Vagina (tissue), 2 donors: ENCODE measurements around the gene DNAH8. TPM values are rescaled to one million over a fixed set of nuclear protein-coding genes. Genes with fewer than 3 reads are reported as not detected.

Experiments used
- DNase-seq, 2 donors: peaks; one replicate each; pipeline ENCODE4 v3.0.0-alpha.2; 2017; ENCODE audit errors: extremely low spot score in 2 of 2
- H3K27ac ChIP-seq: fragments of 200-600 bp; sonication (generic); one replicate; pipeline ENCODE4 v1.5.1; 2019
- H3K27me3 ChIP-seq: fragments of 200-600 bp; sonication (generic); one replicate; pipeline ENCODE4 v1.5.1; 2019
- H3K36me3 ChIP-seq, 2 donors: fragments of 200-600 bp; sonication (generic); one replicate each; pipeline ENCODE4 v1.5.1; 2017 to 2019
- H3K4me1 ChIP-seq: fragments of 200-600 bp; sonication (generic); one replicate; pipeline ENCODE4 v1.5.1; 2019
- H3K4me3 ChIP-seq, 2 donors: fragments of 200-600 bp; sonication (generic); 1 replicate in 1 of 2; 2 replicates in 1 of 2; pipeline ENCODE4 v1.5.1; 2016 to 2019
- H3K9me3 ChIP-seq: fragments of 200-600 bp; sonication (generic); one replicate; pipeline ENCODE4 v1.5.1; 2019
- CTCF ChIP-seq, 3 experiments: fragments of 450-650 bp in 2 of 3; fragments of 200-600 bp in 1 of 3; sonication (generic) in 1 of 3; IDR thresholded peaks; one replicate each; pipeline ENCODE4 v1.5.1; 2017 to 2019; ENCODE audit warnings: antibody characterized with exemption in 3 of 3, mild to moderate bottlenecking in 2 of 3, moderate library complexity in 2 of 3
- POLR2A ChIP-seq, 2 donors: fragments of 450-650 bp; IDR thresholded peaks; one replicate each; pipeline ENCODE4 v1.6.1; 2017; ENCODE audit warnings: antibody characterized with exemption in 2 of 2, mild to moderate bottlenecking in 2 of 2, moderate library complexity in 2 of 2
- POLR2AphosphoS5 ChIP-seq, 2 donors: sonication (generic); formaldehyde crosslinking; IDR thresholded peaks; one replicate each; pipeline ENCODE4 v1.9.0; 2017; ENCODE audit warnings: antibody characterized with exemption in 2 of 2, mild to moderate bottlenecking in 2 of 2, low read depth in 1 of 2; ENCODE audit not compliant: insufficient read depth in 1 of 2
- intact Hi-C: fragments of 100-400 bp; cut with DNase I; formaldehyde crosslinking; loops from one replicate; pipeline ENCODE4 v1.15.1; 2023
- total RNA-seq: library from RNA; depleted of rRNA; stranded (reverse); fragments of >200 nt; gene quantifications from one replicate; pipeline ENCODE4 v1.2.3, GENCODE V29; 2016

Gene DNAH8
- total RNA-seq, 1 donor from 2014 or later = not detected

GRCh38 chr6:38882157-38882556 is 167.0 kb downstream of the DNAH8 start:
- intact Hi-C loops = no loop called here
- Histone ChIP-seq H3K9me3 (no peaks in the 10 kb centered on the region), H3K27ac (no peak overlapping the region), H3K36me3 (no peaks in the 10 kb centered on the region), H3K4me1 (no peaks in the 10 kb centered on the region), H3K27me3 (no peaks in the 10 kb centered on the region), H3K4me3 (no peak overlapping the region)
- no peak for DNase-seq
- TF ChIP-seq POLR2AphosphoS5 (IDR thresholded peaks at IDR 0.05; ENCODE audit: insufficient read depth in 1 of 2, low read depth in 1 of 2) = no peak
- TF ChIP-seq CTCF (IDR thresholded peaks at IDR 0.05) = no peak
- no peak for TF ChIP-seq POLR2A (IDR thresholded peaks at IDR 0.05)

DNA sequence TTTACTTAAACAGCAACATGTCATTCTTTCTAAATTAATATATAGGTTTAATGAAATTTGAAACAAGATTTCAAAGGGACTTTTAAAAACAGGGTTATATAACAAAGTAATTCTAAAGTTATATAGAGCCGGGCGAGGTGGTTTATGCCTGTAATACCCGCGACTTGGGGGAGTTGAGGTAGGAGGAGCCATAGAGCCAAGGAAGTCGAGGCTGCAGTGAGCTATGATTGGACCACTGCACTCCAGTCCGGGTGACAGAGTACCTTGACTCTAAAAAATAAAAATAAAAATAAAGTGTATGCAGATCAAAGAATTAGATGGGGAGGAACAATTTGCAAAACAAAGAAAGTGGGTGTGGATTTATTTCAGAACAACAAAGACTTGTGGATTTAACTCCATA is 182.4 kb downstream of the DNAH8 start:
- intact Hi-C loops = no loop called here
- H3K9me3 ChIP-seq = no peaks in the 10 kb centered on the region
- H3K36me3 ChIP-seq = no peaks in the 10 kb centered on the region
- no peaks in the 10 kb centered on the region for H3K4me1 ChIP-seq
- no peak overlapping the region for H3K27ac ChIP-seq
- TF ChIP-seq POLR2AphosphoS5 (IDR thresholded peaks at IDR 0.05; ENCODE audit: insufficient read depth in 1 of 2, low read depth in 1 of 2) = no peak
- TF ChIP-seq POLR2A (IDR thresholded peaks at IDR 0.05) = no peak
- TF ChIP-seq CTCF (IDR thresholded peaks at IDR 0.05) = no peak
- no peak for DNase-seq
- H3K27me3 ChIP-seq = no peaks in the 10 kb centered on the region
- H3K4me3 ChIP-seq = no peak overlapping the region

DNA sequence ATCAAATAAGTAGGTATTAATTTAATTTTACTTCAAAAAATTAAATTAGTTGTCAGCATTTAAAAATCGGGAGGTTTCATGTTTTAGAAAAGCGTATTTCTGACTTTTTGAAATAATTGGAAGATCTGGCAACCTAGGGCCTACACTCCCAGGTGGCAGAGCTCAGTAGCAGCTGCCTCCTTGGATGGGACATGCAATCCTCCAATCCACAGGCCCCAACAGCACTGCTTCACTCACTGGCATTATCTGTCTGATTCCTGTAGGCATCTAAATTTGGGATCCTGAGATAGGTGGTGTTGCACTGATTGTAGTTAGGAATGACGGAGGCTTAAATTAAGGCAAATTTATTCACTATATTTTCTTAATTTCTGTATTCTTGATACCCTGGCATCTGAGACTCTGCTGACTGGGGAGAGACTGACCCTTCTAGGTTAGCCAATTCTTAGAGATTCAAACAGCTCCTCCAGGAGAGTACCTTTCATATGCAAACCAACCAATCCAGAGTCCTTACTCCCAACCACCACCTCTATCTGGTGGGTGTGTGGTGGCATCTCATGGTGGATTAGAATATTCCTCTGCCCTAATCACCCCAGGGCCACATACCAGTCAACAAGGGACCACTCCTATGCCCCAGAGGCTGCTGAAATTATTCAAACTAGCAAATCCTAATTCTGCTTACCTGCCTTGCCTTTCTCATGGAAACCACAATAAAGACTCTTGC is 186.9 kb downstream of the DNAH8 start:
- no peak overlapping the region for H3K27ac ChIP-seq
- H3K4me3 ChIP-seq = no peak overlapping the region
- H3K4me1 ChIP-seq = no peaks in the 10 kb centered on the region
- no peaks in the 10 kb centered on the region for H3K36me3 ChIP-seq
- H3K27me3 ChIP-seq = no peaks in the 10 kb centered on the region
- TF ChIP-seq POLR2A (IDR thresholded peaks at IDR 0.05) = no peak
- no peak for TF ChIP-seq POLR2AphosphoS5 (IDR thresholded peaks at IDR 0.05; ENCODE audit: insufficient read depth in 1 of 2, low read depth in 1 of 2)
- TF ChIP-seq CTCF (IDR thresholded peaks at IDR 0.05) = no peak
- intact Hi-C loops = no loop called here
- no peak for DNase-seq
- no peaks in the 10 kb centered on the region for H3K9me3 ChIP-seq

GRCh38 chr6:38906582-38906981 is 191.5 kb downstream of the DNAH8 start:
- no peak for TF ChIP-seq CTCF (IDR thresholded peaks at IDR 0.05)
- no peak for TF ChIP-seq POLR2AphosphoS5 (IDR thresholded peaks at IDR 0.05; ENCODE audit: insufficient read depth in 1 of 2, low read depth in 1 of 2)
- no peak for TF ChIP-seq POLR2A (IDR thresholded peaks at IDR 0.05)
- H3K27ac ChIP-seq = no peak overlapping the region
- H3K4me1 ChIP-seq = no peaks in the 10 kb centered on the region

GRCh38 chr6:38907264-38907663 is 192.2 kb downstream of the DNAH8 start:
- Histone ChIP-seq H3K4me1 (no peaks in the 10 kb centered on the region), H3K27ac (no peak overlapping the region), H3K27me3 (no peaks in the 10 kb centered on the region), H3K9me3 (no peaks in the 10 kb centered on the region), H3K4me3 (no peak overlapping the region), H3K36me3 (no peaks in the 10 kb centered on the region)
- intact Hi-C loops = no loop called here
- no peak for DNase-seq
- TF ChIP-seq POLR2AphosphoS5 (IDR thresholded peaks at IDR 0.05; ENCODE audit: insufficient read depth in 1 of 2, low read depth in 1 of 2) (no peak), CTCF (IDR thresholded peaks at IDR 0.05) (no peak), POLR2A (IDR thresholded peaks at IDR 0.05) (no peak)

More at GRCh38 chr6:38906582-38906981, 191.5 kb downstream of the DNAH8 start:
- Histone ChIP-seq H3K27me3 (no peaks in the 10 kb centered on the region), H3K4me3 (no peak overlapping the region), H3K36me3 (no peaks in the 10 kb centered on the region), H3K9me3 (no peaks in the 10 kb centered on the region)
- intact Hi-C loops = no loop called here
- DNase-seq = no peak
